Left kidney (tissue), 8 donors: Measurements from ENCODE around the gene PRAMEF14. TPM values are rescaled to one million over a fixed set of nuclear protein-coding genes. Genes with fewer than 3 reads are reported as not detected.
"Not testable (repeated sequence)": the region's sequence is repeated elsewhere in the genome, so short reads cannot be mapped to it uniquely, and the experiment has no call there.

Experiments used
- DNase-seq: peaks from one replicate; pipeline ENCODE4 v3.0.0-alpha.2; 2013
- long read RNA-seq, 8 donors: transcript quantifications; one replicate each; lab custom pipeline, GENCODE V29; 2026
- polyA plus RNA-seq: library from polyadenylated mRNA; unstranded; fragments of 120-200 nt; gene quantifications from one replicate; pipeline ENCODE4 v1.2.1, GENCODE V29; 2013; ENCODE audit not compliant: insufficient read length

The PRAMEF14 gene, protein sequence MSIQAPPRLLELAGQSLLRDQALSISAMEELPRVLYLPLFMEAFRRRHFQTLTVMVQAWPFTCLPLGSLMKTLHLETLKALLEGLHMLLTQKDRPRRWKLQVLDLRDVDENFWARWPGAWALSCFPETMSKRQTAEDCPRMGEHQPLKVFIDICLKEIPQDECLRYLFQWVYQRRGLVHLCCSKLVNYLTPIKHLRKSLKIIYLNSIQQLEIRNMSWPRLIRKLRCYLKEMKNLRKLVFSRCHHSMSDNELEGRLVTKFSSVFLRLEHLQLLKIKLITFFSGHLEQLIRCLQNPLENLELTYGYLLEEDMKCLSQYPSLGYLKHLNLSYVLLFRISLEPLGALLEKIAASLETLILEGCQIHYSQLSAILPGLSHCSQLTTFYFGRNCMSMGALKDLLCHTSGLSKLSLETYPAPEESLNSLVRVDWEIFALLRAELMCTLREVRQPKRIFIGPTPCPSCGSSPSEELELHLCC
- polyA plus RNA-seq = not detected
- long read RNA-seq, donor 1 = 0 reads
- long read RNA-seq, donor 2 = 0 reads
- long read RNA-seq, donor 3 = 0 reads
- long read RNA-seq, donor 4 = 0 reads
- long read RNA-seq, donor 5 = 0 reads
- long read RNA-seq, donor 6 = 0 reads
- long read RNA-seq, donor 7 = 0 reads
- long read RNA-seq, donor 8 = 0 reads

DNA sequence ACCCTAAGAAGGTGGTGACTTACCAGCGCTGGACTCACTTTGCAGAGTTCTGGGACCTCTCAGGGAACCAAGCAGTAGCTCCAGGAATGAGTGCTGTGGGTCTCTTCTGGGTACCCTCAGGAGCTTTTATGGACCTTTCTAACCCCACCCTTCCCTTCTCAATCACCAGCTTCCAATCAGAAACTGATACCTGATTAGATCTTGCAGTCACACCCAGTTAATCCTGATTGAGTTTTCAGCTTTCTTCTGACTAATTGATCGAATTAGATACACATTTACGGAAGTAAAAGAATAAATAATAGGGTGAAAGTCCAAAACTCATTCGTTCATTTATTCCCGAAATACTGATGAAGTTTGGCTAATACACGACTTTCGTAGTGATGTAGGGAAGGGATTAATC is at the start of gene PRAMEF14:
TSS of gene PRAMEF14 (minus strand) at position 101 of the 400 bp plus-strand sequence. CDS start 1,820 bp downstream, outside the sequence.
- DNase-seq = not testable (repeated sequence)

DNA sequence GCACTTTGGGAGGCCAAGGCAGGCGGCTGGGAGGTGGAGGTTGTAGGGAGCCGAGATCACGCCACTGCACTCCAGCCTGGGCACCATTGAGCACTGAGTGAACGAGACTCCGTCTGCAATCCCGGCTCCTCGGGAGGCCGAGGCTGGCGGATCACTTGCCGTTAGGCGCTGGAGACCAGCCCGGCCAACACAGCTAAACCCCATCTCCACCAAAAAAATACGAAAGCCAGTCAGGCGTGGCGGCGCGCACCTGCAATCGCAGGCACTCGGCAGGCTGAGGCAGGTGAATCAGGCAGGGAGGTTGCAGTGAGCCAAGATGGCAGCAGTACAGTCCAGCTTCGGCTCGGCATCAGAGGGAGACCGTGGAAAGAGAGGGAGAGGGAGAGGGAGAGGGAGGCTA is 48.4 kb upstream of the PRAMEF14 start:
- not testable (repeated sequence) for DNase-seq

DNA sequence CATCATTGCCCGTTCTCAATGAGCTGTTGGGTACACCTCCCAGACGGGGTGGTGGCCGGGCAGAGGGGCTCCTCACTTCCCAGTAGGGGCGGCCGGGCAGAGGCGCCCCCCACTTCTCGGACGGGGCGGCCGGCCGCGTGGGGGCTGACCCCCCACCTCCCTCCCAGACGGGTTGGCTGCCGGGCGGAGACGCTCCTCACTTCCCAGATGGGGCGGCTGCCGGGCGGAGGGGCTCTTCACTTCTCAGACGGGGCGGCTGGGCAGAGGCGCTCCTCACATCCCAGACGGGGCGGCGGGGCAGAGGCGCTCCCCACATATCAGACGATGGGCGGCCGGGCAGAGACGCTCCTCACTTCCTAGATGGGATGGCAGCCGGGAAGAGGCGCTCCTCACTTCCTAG is 47.8 kb upstream of the PRAMEF14 start:
- DNase-seq = not testable (repeated sequence)

DNA sequence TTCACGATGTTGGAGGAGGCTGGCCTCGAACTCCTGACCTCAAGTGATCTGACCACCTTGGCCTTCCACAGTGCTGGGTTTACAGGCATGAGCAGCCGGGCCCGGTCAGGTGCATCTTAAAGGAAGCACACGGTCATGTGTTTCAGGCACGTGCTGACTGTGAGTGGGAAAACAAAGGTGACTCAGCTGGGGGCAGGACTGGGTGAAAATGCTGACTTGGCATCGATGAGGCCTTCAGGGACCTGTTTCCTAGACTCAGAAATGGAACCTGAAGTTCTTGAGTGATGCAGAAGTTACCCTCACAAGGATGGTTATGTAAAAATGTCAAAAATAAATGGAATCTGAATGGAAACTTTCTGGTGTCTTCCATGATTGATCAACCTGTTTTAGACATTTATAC is 46.1 kb upstream of the PRAMEF14 start:
- DNase-seq = not testable (repeated sequence)

DNA sequence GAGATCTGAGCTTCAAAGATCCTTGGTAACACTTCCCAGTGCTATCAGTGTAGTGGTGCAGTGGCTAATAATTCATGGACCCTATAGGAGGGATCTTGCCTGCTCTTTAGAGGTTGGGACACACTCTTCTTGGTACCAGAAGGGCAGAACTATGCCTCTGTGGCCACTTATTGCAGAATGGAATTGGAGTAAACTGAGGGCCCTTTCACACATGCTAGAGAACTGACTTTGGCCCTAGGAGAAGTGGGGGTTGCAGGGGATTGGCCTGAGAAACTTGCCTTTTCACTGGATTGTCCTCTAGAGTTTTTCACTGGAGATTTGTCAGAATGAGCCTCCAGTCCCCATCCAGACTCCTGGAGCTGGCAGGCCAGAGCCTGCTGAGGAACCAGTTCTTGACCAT is 42.4 kb upstream of the PRAMEF14 start, which contains the start of gene PRAMEF17:
TSS of gene PRAMEF17 (plus strand) at position 301 of the 400 bp plus-strand sequence. CDS start at position 327, 26 bp downstream.
- not testable (repeated sequence) for DNase-seq

DNA sequence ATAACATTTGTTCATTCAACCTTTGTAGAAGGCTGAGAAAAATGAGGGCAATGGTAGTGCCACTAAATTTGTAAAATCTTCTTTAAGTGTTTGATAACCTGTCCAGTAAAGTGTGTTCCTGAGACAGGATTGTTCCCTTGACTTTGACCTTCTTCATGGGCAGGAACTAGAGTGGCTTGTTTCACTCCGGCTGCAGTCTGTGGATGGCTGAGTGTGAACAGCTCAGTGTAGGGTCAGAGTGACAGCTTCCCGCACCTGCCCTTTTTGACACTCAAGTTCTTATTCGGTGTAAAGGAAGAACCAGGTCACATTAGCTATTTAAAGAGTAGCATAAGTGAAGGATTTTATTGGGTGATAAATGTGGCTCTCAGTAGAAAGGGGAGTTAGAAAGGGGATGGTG is 33.4 kb upstream of the PRAMEF14 start:
- not testable (repeated sequence) for DNase-seq

DNA sequence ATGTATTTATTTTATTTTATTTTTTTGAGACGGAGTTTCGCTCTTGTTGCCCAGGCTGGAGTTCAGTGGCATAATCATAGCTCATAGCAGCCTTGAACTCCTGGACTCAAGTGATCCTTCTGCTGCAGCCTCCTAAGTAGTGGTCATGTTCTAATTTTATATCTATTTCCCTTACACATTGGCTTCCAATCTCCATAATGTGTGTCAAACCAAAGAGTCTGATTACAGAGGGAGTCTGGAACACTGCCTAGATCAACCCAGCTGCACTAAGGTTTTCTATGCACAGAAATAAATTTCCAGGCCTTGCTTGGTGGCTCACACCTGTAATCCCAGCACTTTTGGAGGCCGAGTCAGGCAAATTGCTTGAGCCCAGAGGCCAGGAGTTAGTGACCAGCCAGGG is 32.0 kb upstream of the PRAMEF14 start:
- DNase-seq = not testable (repeated sequence)

DNA sequence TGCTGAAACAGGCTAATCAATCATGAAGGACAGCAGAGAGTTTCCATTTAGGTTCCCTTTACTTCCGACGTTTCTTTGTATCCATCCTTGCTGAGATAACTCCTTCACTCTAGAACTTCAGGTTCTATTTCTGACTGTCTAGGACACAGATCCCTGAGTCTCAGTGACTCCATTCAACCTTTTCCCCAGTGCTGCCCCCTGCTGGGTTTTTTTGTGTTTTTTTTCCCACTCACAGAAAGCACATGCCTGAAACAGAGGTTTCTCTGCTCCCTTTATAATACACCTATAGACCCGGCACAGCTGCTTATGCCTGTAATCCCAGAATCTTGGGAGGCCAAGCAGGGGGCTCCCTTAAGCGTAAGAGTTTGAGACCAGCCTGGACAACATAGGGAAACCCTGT is 21.6 kb upstream of the PRAMEF14 start:
- DNase-seq = peak; percentile 14

DNA sequence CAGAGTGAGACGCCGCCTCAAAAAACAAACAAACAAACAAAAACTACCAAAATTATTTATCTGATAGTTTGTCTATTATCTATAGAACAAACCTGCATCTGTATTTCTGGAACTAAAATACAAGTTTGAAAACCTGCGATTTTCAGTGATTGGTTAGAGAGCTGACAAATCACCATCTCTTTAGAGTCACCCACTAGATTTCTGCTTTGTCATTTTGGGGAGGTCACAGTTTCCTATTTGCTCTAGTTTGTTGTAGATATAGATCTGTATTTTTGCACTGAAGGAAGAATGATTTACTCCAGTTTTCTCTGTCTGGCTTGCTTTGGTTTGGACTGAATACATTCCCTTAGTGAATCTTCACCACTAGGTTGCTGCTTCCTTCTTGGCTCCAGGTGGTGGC is 19.6 kb upstream of the PRAMEF14 start:
- not testable (repeated sequence) for DNase-seq

DNA sequence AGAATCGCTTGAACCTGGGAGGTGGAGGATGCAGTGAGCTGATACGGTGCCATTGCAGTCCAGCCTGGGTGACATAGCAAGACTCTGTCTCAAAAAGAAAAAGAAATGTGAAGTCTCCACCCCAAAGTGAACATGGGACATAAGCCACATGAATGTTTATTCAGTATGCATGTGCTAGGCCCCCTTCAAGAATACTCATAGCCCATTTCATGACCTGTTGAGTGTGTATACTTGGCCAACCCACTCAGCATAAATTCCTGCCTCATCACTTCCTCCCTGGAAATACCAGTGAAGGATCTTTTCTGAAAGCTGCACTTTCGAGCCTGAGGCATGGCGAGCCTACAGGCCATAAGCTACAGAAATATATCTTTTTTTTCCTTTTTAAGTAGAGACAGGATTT is 18.0 kb upstream of the PRAMEF14 start:
- DNase-seq = not testable (repeated sequence)

DNA sequence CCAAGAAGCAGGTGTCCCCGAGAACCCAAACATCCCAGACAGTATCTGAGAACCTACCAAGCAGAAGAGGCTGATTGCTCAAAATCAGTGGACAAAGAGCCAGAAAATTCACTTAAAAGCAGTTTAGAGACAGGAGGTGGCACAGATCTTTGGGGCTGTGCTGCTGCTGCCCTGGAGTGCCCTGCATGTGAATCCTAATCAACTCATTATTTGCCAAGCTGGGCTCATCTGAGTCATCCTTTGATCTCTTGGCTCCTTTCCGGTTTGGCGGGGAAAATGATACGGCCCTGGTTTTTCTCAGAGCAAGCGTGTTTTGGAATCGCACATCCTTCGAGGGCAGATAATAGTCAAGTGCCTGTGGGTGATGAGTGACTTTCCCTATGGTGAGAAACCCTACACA is 15.4 kb upstream of the PRAMEF14 start:
- not testable (repeated sequence) for DNase-seq

DNA sequence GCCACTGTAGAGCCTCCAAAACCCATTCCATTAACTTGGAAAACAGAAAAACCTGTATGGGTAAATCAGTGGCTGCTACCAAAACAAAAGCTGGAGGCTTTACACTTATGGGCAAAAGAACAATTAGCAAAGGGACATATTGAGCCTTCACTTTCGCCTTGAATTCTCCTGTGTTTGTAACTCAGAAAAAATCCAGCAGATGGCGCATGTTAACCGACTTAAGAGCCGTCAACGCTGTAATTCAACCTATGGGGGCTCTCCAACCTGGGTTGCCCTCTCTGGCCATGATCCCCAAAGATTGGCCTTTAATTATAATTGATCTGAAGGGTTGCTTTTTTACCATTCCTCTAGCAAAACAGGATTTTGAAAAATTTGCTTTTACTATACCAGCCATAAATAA is 9.8 kb upstream of the PRAMEF14 start:
- peak; percentile 38 for DNase-seq

DNA sequence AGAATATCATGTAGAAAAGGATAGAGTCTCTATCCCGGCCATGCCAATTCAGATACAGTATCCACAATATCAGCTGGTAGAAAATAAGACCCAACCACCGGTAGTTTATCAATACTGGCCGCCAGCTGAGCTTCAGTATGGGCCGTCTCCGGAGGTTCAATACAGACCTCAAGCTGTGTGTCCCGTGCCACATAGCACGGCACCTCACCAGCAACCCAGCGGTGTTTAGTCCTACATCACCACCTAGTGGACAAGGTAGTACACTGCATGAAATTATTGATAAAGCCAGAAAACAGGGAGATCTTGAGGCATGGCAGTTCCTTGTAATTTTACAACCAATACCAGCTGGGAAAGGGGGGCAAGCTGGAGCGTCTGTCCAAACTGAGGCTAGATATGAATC is 7.5 kb upstream of the PRAMEF14 start:
- not testable (repeated sequence) for DNase-seq

DNA sequence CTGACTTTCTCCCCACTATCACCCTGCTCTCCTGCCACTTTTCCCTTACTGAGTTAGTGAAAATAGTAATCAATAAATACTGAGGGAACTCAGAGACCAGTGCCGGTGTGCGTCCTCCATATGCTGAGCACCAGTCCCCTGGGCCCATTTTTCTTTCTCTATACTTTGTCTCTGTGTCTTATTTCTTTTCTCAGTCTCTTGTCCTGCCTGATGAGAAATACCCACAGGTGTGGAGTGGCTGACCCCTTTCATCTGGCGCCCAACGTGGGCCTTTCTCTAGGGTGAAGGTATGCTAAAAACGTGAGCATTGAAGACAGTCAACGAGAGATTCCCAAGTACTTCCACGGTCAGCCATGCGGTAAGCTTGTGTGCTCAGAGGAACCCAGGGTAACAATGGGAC is 6.5 kb upstream of the PRAMEF14 start:
- DNase-seq = not testable (repeated sequence)

DNA sequence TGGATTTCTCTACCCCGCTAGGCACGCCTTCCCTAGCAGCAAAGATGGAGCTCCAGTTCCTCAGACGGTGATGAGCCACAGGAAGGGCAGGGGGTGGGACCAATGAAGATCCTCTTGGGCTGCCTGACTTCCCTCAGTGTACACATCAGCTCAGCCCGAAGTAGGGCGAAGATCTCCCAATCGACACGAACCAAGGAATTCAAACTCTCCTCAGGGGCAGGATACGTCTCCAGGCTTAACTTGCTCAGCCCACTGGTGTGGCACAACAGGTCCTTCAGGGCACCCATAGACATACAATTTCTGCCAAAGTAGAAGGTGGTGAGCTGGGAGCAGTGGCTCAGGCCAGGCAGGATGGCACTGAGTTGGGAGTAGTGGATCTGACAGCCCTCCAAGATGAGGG is 4.4 kb downstream of the PRAMEF14 start:
- DNase-seq = not testable (repeated sequence)

DNA sequence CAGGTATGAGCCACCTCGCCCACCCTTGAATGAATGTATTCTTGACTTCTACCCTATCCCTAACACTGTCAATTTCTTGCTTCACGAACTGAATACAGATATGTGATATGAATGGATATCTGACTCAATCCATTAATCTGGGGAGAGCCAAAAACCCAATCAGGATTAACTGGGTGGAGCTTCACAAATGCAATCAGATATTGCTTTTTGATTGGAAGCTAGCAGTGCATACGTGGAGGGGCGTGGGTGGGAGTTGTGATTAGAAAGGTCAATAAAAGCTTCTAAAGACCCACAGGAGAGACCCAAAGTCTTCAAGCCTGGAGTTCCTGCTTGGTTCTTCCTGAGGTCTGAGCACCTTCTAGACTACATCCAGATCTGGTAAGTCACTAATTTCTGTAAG is 31.7 kb downstream of the PRAMEF14 start, which contains the start of gene PRAMEF15:
TSS of gene PRAMEF15 (plus strand) at position 301 of the 400 bp plus-strand sequence. CDS start 2,827 bp downstream, outside the sequence.
- DNase-seq = not testable (repeated sequence)

DNA sequence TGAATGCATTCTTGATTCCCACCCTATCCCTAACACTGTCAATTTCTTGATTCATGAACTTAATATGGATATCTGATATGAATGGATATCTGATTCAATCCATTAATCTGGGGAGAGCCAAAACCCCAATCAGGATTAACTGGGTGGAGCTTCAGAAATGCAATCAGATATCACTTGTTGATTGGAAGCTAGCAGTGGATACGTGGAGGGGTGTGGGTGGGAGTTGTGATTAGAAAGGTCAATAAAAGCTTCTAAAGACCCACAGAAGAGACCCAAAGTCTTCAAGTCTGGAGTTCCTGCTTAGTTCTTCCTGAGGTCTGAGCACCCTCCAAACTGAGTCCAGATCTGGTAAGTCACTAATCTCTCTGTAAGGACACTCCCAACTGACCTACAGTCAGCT is 43.7 kb downstream of the PRAMEF14 start, which contains the start of gene PRAMEF33:
TSS of gene PRAMEF33 (plus strand) at position 301 of the 400 bp plus-strand sequence. CDS start 2,416 bp downstream, outside the sequence.
- not testable (repeated sequence) for DNase-seq

DNA sequence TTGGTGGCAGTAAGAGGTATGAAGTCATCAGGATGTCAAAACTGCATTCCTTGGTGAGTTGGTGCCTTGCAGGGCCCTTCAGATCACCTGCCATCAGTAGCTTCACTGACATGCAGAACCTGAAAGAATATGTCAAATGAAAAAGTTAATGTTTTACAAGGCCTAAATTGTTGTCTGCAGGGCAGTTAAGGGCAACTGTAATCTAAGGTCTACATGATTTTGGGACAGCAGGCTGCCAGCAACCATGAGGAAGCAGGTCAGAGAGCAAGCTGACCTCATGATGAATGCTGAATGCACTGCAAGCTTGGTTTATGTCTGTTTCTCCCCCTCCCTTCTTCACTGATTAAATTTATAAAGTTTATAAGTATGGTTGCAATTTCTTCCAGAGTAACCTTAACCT is 44.7 kb downstream of the PRAMEF14 start:
- not testable (repeated sequence) for DNase-seq

DNA sequence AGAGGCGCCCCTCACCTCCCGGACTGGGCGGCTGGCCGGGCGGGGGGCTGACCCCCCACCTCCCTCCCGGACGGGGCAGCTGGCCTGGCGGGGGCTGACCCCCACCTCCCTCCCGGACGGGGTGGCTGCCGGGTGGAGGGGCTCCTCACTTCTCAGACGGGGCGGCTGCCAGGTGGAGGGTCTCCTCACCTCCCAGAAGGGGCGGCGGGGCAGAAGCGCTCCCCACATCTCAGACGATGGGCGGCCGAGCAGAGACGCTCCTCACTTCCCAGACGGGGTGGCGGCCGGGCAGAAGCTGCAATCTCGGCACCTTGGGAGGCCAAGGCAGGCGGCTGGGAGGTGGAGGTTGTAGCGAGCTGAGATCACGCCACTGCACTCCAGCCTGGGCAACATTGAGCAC is 48.2 kb downstream of the PRAMEF14 start:
- DNase-seq = not testable (repeated sequence)

DNA sequence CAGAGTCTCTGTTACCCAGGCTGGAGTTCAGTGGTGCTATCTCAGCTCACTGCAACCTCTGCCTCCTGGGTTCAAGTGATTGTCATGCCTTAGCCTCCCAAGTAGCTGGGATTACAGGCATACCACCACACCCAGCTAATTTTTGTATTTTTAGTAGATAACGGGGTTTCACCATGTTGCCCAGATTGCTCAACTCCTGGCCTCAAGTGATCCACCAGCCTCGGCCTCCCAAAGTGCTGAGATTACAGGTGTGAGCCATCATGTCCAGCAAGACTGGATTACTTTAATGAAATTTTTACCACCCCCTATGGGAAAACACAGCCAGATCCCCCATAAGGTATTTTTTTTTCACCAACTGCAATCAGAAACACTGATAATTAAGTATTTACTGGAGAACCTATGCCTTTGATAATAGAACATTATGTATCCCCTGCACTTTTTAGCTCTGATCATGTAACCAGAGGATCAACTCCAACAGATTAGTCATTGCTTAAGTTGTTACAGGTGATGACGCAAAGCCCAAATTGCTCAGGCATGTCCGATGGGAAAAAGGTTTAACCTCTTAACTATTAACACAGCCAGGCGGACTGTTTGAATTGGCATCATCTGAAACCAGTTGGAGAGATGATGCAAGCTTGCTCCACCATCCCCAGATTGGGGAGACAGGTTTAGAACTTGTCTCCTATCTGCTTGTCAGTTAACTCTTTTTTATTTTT is 49.6 kb downstream of the PRAMEF14 start:
- DNase-seq = not testable (repeated sequence)
